Activated naive CD8-positive, alpha-beta T cell treated with anti-CD3 and anti-CD28 coated beads, Interleukin-2, amount 50 U/mL, for 16 hours (primary cell): Measurements from ENCODE around the gene LEMD1.
"Not testable (repeated sequence)": the region's sequence is repeated elsewhere in the genome, so short reads cannot be mapped to it uniquely, and the experiment has no call there.

ENCODE experiments used
- DNase-seq: peaks from one replicate; pipeline ENCODE4 v3.0.0-alpha.2; 2020; ENCODE audit warnings: low read depth, low spot score

LEMD1 gene

GRCh38 chr1:205382561-205382960 lies 39.3 kb downstream of the LEMD1 start:
- DNase-seq = no peak

DNA sequence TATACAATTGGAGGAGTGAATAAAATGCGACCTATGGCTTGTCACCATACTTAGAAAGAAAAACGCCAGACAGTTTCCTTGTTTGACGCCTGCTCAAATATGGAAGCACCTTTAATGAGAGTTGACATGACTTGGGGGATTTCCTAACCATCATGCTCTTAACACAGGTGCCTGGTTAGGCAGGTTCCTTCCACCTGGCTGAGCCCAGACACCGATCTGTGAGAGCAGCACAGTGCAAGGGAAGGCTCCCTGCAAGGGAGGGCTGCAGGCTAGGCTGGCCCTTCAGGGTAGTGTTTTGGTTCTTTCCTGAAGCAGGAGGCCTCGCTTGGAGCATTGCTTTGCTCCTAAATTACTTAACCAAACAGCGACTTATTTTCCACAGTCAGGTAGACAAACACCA lies 40.6 kb downstream of the LEMD1 start:
- no peak for DNase-seq

GRCh38 chr1:205380882-205381281 lies 41.0 kb downstream of the LEMD1 start:
- DNase-seq = no peak

GRCh38 chr1:205379056-205379455 lies 42.8 kb downstream of the LEMD1 start:
- DNase-seq = no peak

- no peak for DNase-seq
Measured at GRCh38 chr1:205377355-205377754, 44.5 kb downstream of the LEMD1 start.

DNA sequence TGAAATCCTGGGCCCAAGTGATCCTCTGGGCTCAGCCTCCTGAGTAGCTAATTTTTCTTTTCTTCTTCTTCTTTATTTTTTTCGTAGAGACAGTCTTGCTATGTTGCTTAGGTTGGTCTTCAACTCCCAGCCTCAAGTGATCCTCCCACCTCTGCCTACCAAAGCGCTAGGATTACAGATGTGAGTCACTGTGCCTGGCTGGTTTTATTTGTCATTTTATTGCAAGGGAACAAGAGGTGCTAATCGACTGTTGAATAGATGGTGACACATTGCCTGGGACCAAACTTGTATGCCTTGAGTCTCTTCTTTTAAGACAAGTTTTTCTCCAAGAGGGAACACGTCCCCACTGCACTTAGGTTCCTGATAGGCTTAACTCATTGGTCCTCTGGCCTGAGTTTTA lies 45.1 kb downstream of the LEMD1 start:
- DNase-seq = no peak

GRCh38 chr1:205375835-205376545 lies 45.9 kb downstream of the LEMD1 start:
- DNase-seq = no peak

- no peak for DNase-seq
Measured at GRCh38 chr1:205374210-205375078, 47.4 kb downstream of the LEMD1 start.

DNA sequence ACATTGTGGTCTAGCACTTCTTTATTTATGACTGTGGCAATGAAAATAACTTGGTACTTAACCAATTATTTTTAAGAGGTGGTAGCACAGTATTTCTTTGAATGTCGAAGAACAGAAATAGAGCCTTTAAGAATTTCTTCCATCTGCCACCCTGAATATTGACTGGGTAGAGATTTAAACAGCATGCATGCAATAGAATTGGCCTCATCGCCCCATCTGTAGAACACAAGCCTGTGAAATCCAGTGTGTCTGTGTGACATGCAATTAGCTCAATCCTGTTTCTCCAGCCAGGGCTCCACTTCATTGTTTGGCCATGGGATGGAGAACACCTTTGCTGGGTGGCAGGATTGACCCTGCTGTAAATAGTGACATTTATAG lies 48.1 kb downstream of the LEMD1 start:
- DNase-seq = no peak

DNA sequence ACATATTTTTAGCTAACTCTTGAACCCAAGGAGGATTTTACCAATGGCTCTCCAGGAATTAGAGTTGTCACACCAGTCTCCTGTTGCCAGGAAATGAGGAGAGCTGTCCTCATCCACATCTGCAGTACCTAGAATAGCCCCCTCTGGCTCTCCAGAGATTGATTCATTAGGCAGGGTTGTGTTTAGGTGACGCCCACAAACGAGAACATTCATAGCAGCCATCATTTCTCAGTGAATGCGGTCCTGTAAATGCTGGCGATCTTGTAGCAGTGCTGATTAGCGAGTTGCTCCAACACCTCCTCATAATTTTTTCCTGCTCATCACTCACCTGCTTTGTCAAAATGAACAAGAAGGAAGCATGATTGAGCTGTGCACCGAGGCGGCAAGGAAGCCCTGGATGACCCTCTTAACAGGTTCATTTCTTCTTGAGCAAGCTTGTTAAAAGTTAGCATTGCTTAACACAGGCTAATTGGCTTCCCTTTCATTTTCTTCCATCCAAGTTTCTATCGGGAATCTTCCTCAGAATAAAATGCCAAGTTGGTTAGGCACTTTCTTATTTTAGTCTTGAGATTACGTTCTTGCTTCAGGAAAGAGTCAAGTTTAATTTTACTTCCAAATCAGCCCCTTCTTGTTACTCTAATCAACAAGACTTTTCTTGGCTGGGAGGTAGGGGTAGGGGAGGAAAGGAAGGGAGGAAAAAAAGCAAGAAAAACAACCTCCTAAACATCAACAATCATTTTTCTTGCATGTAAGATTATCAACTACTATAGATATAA lies 48.6 kb downstream of the LEMD1 start:
- no peak for DNase-seq

- DNase-seq = no peak
Measured at GRCh38 chr1:205371871-205372660, 49.8 kb downstream of the LEMD1 start.

DNA sequence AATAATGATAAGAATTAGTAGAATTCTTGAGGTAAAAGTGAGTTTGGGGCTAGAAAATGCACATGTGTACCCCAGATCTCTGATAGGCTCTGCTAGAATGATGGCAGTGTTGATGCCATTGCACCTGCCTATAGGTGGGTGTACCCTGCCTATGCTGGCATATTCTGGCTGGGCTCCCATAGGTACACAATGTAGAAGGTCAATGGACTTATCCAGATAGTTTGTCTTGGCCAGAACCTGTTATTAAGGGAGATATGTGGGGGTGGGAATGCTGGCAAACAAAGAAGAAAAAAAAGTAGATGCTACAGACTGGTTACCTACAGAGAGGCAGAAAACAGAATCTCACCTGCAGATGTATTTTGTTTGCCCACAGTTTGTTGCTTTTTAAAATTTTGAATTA lies 51.1 kb downstream of the LEMD1 start:
- no peak for DNase-seq

- DNase-seq = no peak
Measured at GRCh38 chr1:205369701-205370123, 52.1 kb downstream of the LEMD1 start.

DNA sequence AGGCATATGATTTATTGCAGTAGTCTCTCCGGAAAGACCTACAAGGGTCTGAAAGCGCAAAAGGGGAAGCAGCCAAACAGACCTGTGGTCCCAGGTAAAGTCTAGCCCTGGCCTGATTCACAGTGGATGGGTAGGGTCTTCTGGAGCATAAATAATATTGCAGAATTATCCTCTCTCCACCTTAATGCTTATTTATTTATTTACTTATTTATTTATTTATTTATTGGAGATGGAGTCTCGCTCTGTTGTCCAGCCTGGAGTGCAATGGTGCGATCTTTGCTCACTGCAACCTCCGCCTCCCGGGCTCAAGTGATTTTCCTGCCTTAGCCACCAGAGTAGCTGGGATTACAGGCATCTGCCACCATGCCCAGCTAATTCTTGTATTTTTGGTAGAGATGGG lies 53.4 kb downstream of the LEMD1 start:
- DNase-seq = no peak

GRCh38 chr1:205365945-205366463 lies 55.9 kb downstream of the LEMD1 start:
- DNase-seq = no peak

- DNase-seq = not testable (repeated sequence)
Measured at GRCh38 chr1:205365086-205365485, 56.8 kb downstream of the LEMD1 start.

DNA sequence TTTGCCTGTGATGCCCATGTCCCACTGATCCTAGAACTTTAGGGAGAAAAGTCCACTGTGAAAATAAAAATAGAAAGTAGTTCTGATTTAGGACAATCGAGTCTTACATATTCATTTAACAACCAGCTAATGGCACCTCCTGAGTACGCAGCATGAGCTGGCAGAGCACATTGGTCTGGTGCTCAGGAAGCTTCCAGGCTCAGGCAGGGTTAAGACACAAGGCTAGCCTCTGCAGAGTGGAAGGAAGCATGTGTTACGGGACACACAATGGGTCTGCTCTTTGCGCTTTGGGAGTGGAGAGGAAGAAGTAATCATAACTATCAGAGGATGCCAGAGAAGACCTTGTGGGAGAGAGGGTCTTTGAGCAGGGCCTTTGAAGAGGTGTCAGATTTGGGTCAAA lies 61.0 kb downstream of the LEMD1 start:
- no peak for DNase-seq

- DNase-seq = no peak
Measured at GRCh38 chr1:205359771-205360565, 61.9 kb downstream of the LEMD1 start.

DNA sequence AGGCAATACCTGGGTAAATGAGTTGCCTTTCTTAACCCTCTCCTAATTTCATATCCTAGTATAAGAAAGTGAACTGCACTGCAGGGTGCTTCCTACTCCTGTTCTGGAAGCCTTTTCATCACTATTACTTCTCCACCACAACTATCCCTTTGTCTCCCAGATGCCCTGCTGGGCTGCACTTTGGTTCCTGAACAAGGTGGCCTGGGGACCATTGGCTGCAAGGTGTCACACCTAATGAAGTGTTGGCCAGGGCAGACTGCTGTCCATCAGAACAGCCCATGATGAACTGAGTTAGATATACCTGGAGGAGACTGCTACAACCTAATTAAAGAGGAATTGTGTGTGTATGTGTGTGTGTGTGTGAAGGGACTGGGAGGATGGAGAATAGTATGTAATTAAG lies 63.3 kb downstream of the LEMD1 start:
- DNase-seq = no peak

DNA sequence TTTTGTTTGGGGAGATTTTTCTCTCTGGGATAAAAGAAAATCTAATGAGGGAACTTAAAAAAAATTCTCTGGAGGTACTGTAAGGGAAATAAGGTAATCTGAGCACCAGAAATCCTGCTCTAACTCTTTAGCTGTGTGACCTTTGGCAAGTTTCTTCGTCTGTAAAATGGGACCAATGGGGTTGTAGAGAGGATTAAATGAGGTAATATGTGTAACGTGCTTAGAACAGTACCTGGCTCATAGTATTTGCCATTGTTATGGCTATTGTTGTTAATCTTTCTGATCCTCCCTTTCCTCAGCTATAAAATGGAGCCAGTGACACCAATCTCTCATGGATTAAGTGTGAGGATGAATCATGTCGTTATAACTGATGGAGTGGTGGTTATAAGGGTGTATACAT lies 64.3 kb downstream of the LEMD1 start:
- DNase-seq = no peak
